MM.1S (cell line): Measurements from ENCODE around the gene SH3BP4.

ENCODE experiments used
- DNase-seq: peaks from one replicate; pipeline ENCODE4 v3.0.0-alpha.2; 2015
- H2AFZ ChIP-seq: fragments of 300-600 bp; sonication (generic); 2 replicates; pipeline ENCODE4 v1.6.0; 2016; ENCODE audit warnings: antibody characterized with exemption, low read length
- H3F3A ChIP-seq: fragments of 300-600 bp; sonication (generic); 2 replicates; pipeline ENCODE4 v1.6.1; 2016; ENCODE audit warnings: mild to moderate bottlenecking, antibody characterized with exemption, low read length, moderate library complexity, mixed read lengths; ENCODE audit not compliant: insufficient read depth
- H3K27ac ChIP-seq: fragments of 300-600 bp; sonication (generic); 2 replicates; pipeline ENCODE4 v1.5.1; 2016; ENCODE audit warnings: mild to moderate bottlenecking, low read length
- H3K27me3 ChIP-seq: fragments of 300-600 bp; sonication (generic); replicated peaks from 2 replicates; pipeline ENCODE4 v1.6.0; 2016; ENCODE audit warnings: low read length; ENCODE audit not compliant: insufficient read depth
- H3K36me3 ChIP-seq: fragments of 300-600 bp; sonication (generic); replicated peaks from 2 replicates; pipeline ENCODE4 v1.6.1; 2016; ENCODE audit warnings: mild to moderate bottlenecking, low read length, mixed read lengths; ENCODE audit not compliant: insufficient read depth
- H3K4me1 ChIP-seq: fragments of 300-600 bp; sonication (generic); 2 replicates; pipeline ENCODE4 v1.6.1; 2016; ENCODE audit warnings: low read length, mixed read lengths
- H3K4me2 ChIP-seq: fragments of 300-600 bp; sonication (generic); 2 replicates; pipeline ENCODE4 v1.6.0; 2016; ENCODE audit warnings: low read depth, low read length
- H3K4me3 ChIP-seq: fragments of 300-600 bp; sonication (generic); 2 replicates; pipeline ENCODE4 v1.5.1; 2016; ENCODE audit warnings: low read length, mixed read lengths
- H3K79me2 ChIP-seq: fragments of 300-600 bp; sonication (generic); 2 replicates; pipeline ENCODE4 v1.6.1; 2016; ENCODE audit warnings: mixed run types, low read length, mixed read lengths
- H3K9ac ChIP-seq: fragments of 300-600 bp; sonication (generic); 2 replicates; pipeline ENCODE4 v1.6.1; 2016; ENCODE audit warnings: low read length, mixed read lengths
- H3K9me2 ChIP-seq: fragments of 300-600 bp; sonication (generic); replicated peaks from 2 replicates; pipeline ENCODE4 v1.6.1; 2016; ENCODE audit warnings: mild to moderate bottlenecking, low read length, mixed read lengths; ENCODE audit not compliant: insufficient read depth
- H3K9me3 ChIP-seq: fragments of 300-600 bp; sonication (generic); replicated peaks from 2 replicates; pipeline ENCODE4 v1.6.1; 2016; ENCODE audit warnings: mild to moderate bottlenecking, low read length, mixed read lengths; ENCODE audit not compliant: insufficient read depth
- H4K20me1 ChIP-seq: fragments of 300-600 bp; sonication (generic); 2 replicates; pipeline ENCODE4 v1.6.1; 2016; ENCODE audit warnings: mild to moderate bottlenecking, low read length, moderate library complexity, mixed read lengths; ENCODE audit not compliant: insufficient read depth
- EZH2 ChIP-seq: fragments of 300-600 bp; sonication (generic); optimal IDR thresholded peaks from 2 replicates; pipeline ENCODE3; 2017; ENCODE audit warnings: low read depth, mild to moderate bottlenecking, antibody characterized with exemption, low read length, mixed read lengths
- EZH2phosphoT487 ChIP-seq: fragments of 300-600 bp; sonication (generic); IDR thresholded peaks from 2 replicates; pipeline ENCODE4 v1.6.1; 2018; ENCODE audit warnings: antibody characterized with exemption, low read length
- TF ChIP-seq, protein P1 (sequence below): fragments of 300-600 bp; sonication (generic); IDR thresholded peaks from 2 replicates; pipeline ENCODE4 v1.5.1; 2016; ENCODE audit warnings: antibody characterized with exemption, low read length, mixed read lengths

SH3BP4 gene

DNA sequence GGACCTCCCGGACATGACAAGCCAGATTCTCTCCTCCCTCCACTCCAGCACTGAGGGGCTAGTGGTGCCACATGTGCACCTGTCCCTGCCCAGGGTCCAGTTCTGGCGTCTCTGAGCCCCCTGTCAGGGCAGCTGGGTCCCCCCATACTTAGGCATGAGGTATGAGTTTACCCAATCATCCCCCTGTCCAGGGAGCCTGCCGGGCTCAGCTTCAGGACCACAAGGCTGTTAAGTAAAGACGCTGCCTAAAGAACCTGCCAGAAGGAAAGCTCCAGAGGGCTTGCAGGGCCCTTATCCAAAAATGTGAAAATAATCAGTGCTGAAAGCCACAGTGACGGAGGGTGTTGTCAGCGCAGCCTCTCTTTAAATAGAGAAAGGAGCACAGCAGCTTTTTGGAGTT lies 40.0 kb downstream of the SH3BP4 start:
- no peak overlapping the region for H3K4me3 ChIP-seq
- H3K79me2 ChIP-seq = no peaks in the 10 kb centered on the region; the same call in 1 of the 2 replicates
- no peak overlapping the region for H3K27ac ChIP-seq
- no peaks in the 10 kb centered on the region for H4K20me1 ChIP-seq
- H3F3A ChIP-seq = peaks cover 14% of the 10 kb centered on the region
- H2AFZ ChIP-seq = no peak overlapping the region
- TF ChIP-seq EZH2 (no peak), EZH2phosphoT487 (no peak)
- TF ChIP-seq, protein P1, sequence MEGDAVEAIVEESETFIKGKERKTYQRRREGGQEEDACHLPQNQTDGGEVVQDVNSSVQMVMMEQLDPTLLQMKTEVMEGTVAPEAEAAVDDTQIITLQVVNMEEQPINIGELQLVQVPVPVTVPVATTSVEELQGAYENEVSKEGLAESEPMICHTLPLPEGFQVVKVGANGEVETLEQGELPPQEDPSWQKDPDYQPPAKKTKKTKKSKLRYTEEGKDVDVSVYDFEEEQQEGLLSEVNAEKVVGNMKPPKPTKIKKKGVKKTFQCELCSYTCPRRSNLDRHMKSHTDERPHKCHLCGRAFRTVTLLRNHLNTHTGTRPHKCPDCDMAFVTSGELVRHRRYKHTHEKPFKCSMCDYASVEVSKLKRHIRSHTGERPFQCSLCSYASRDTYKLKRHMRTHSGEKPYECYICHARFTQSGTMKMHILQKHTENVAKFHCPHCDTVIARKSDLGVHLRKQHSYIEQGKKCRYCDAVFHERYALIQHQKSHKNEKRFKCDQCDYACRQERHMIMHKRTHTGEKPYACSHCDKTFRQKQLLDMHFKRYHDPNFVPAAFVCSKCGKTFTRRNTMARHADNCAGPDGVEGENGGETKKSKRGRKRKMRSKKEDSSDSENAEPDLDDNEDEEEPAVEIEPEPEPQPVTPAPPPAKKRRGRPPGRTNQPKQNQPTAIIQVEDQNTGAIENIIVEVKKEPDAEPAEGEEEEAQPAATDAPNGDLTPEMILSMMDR = no peak
- H3K36me3 ChIP-seq = no peaks in the 10 kb centered on the region
- peaks cover 15% of the 10 kb centered on the region for H3K4me1 ChIP-seq
- DNase-seq = no peak
- no peaks in the 10 kb centered on the region for H3K9me2 ChIP-seq
- H3K4me2 ChIP-seq = no peak overlapping the region
- no peak overlapping the region for H3K9ac ChIP-seq
- no peaks in the 10 kb centered on the region for H3K27me3 ChIP-seq
- no peaks in the 10 kb centered on the region for H3K9me3 ChIP-seq

DNA sequence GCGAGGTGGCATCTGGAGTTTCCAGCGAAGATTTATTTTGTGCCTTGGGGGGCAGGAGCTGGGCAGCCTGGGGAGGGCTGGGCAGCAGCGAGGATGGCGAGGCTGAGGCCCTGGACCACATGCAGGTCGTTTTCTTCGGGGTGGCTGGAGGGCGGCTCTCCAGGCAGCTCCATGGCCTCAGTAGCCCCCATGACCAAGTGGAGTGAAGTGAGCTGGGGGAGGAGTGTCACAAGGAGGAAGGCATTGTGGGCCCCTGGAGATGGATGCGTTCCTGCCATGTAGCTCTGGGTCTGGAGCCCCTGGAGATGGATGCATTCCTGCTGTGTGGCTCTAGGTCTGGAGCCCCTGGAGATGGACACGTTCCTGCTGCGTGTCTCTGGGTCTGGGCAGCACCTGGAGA lies 40.4 kb downstream of the SH3BP4 start:
- H3K4me2 ChIP-seq = no peak overlapping the region
- H3K9me2 ChIP-seq = no peaks in the 10 kb centered on the region
- peaks cover 15% of the 10 kb centered on the region for H3K4me1 ChIP-seq
- no peak overlapping the region for H2AFZ ChIP-seq
- H4K20me1 ChIP-seq = no peaks in the 10 kb centered on the region
- H3K79me2 ChIP-seq = no peaks in the 10 kb centered on the region; the same call in 1 of the 2 replicates
- H3K27me3 ChIP-seq = no peaks in the 10 kb centered on the region
- H3K36me3 ChIP-seq = no peaks in the 10 kb centered on the region
- peaks cover 14% of the 10 kb centered on the region for H3F3A ChIP-seq
- TF ChIP-seq, protein P1 = no peak
- TF ChIP-seq EZH2 (no peak), EZH2phosphoT487 (no peak)
- DNase-seq = no peak
- no peak overlapping the region for H3K4me3 ChIP-seq
- no peaks in the 10 kb centered on the region for H3K9me3 ChIP-seq
- H3K27ac ChIP-seq = no peak overlapping the region
- H3K9ac ChIP-seq = no peak overlapping the region

DNA sequence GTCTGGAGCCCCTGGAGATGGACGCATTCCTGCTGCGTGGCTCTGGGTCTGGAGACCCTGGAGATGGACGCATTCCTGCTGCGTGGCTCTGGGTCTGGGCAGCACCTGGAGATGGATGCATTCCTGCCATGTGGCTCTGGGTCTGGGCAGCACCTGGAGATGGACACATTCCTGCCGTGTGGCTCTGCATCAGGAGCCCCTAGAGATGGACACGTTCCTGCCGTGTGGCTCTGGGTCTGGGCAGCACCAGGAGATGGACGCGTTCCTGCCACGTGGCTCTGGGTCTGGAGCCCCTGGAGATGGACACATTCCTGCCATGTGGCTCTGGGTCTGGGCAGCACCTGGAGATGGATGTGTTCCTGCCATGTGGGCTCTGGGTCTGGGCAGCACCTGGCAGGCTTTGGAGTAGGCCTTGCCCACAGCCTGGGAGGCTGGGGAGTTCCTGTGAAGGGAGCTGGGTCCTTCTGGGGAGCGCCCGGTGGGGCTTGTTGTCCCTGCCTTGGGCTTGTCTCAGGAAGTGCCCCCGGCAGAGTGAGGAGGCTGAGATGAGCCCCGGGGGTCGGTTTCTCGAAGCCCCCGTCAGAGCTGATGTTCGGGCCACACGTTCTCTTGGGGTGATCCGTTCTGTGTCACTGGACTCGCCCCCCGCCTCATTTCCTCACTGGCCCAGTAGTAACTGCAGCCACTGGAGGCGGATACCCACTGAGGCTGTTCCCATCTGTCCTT lies 41.0 kb downstream of the SH3BP4 start:
- H3K79me2 ChIP-seq = no peaks in the 10 kb centered on the region; the same call in 1 of the 2 replicates
- peak overlapping the region; percentile 80; the same call in 1 of the 2 replicates for H3K27ac ChIP-seq
- no peaks in the 10 kb centered on the region for H3K36me3 ChIP-seq
- H3F3A ChIP-seq = peaks cover 14% of the 10 kb centered on the region
- H4K20me1 ChIP-seq = no peaks in the 10 kb centered on the region
- no peaks in the 10 kb centered on the region for H3K9me3 ChIP-seq
- H3K4me1 ChIP-seq = peaks cover 15% of the 10 kb centered on the region
- peak overlapping the region; percentile 57; the same call in 1 of the 2 replicates for H2AFZ ChIP-seq
- H3K9me2 ChIP-seq = no peaks in the 10 kb centered on the region
- H3K4me2 ChIP-seq = peak overlapping the region; percentile 63
- H3K4me3 ChIP-seq = peak overlapping the region; percentile 48; the same call in 1 of the 2 replicates
- peak overlapping the region; percentile 36; the same call in 1 of the 2 replicates for H3K9ac ChIP-seq
- no peaks in the 10 kb centered on the region for H3K27me3 ChIP-seq
- TF ChIP-seq EZH2 (no peak), EZH2phosphoT487 (no peak)
- TF ChIP-seq, protein P1 = no peak
- no peak for DNase-seq
